M059J (cell line): ENCODE measurements around the gene FRMD4A. TPM values are rescaled to one million over a fixed set of nuclear protein-coding genes. Genes with fewer than 3 reads are reported as not detected.

Experiments
- DNase-seq: peaks from one replicate; pipeline ENCODE4 v3.0.0-alpha.2; 2012; ENCODE audit warnings: low read depth
- total RNA-seq: library from RNA; depleted of rRNA; stranded (reverse); fragments of >200 nt; shearing (Covaris generic); gene quantifications from 2 replicates; pipeline ENCODE4 v1.2.3, GENCODE V29; 2014

The FRMD4A gene
- total RNA-seq, 1 experiment from 2014 or later, result 10.8 TPM

DNA sequence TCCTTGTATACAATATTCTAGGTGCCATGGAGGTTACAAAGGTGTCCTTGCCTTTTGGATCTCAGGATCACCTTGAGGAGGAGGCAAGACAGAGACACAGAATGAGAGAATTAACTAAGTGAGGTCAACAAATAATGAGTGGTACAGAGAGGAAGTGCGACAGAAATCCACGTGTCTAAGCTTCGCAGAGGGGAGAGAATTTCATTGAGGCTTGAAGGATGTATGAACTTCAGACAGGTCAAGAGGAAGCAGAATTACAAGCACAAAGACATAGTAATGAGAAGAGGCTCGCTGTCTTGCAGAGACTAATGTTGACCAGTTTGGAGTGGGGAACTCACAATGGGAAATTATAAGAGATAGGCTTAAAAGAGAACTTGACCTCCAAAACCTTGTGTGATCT, 308.7 kb downstream of the FRMD4A start:
- no peak for DNase-seq

DNA sequence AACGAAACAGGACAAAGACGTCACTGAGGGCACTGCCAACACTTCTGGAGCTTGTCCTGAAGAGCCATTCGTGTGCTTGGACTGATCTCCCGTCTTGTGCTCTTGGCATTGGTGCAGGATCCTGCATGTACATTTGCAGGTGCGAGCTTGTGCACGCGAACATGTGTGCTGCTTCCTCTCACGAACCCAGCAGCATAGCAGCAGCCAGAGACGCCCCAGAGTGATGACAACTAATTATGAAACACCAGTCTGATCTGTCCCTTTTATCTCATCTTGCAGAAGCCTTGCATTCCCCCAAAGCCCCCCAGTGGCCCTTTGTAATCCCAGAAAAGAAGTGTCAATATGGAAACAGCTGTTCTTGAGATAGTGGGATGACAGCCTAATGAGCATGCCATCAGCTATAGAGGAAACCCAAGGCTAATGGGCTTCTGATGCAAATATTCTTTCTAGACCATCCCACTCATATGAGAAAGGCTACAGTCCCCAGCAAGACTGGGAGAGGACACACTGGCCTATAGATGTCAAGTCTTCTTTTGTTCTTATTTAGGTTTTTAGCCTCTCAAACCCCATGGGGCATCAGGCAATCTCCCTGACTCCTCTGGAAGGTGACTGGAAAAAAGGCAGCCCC, 310.6 kb downstream of the FRMD4A start:
- no peak for DNase-seq

DNA sequence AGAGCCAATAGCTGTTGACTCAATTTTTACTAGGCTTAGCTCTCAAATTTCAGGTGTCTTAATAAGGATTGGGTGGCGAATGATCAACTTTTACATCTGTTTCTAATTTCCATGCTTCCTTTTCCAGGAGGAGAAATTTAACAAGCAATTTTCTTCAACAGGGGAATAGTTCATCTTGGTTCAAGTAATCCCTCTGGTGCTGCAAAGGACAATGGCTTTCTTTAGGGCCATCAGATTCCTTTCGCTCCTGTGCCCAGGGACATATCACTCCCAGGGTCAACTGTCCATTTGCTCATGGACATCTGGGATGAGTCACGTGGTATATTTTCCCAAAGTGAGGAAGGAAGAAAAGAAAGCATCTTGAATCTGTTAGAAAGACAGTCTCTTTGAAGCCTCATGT, 313.3 kb downstream of the FRMD4A start:
- no peak for DNase-seq

DNA sequence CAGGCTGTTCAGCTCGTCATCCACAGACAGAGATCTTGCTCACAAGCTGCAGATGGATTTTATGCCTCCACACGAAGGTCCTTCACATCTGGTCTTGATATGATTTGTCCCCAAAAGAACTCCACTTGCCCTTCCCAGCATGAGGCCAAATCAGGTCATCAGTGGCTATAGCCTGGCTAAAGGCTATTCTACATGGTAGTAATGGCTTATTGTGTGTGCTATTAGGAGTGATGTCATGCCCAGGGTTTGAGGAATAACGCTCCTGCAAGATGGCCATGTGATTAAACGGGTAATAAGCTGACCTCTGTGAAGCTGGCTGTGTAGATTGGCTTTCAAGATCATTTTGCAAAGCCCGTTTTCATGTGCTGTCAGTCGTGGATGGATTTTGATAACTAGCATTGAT, 313.8 kb downstream of the FRMD4A start:
- no peak for DNase-seq

DNA sequence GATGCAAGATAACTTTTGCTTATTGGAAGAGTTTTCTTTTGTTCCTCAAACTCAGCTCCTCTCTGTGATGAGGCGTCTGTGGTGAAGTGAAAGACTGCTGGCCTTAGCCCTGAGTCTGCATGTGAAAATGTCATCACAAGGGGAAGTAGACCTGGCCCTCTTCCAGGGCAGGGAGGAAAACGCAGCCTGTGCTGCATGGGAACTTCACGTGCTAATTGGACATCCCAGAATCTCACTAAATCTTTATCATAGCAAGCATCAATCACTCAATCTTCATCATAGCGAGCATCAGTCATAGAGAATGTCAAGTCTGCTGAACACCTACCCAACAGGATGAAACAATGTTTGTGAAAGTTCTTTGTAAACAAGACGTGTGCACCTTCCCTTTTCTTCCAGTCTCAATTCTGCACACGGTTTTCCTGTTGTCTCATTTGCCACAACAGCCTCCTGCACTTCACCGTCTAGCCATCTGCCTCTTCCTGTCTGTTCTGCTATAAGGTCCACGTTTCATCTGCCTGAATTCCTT, 314.6 kb downstream of the FRMD4A start:
- no peak for DNase-seq

DNA sequence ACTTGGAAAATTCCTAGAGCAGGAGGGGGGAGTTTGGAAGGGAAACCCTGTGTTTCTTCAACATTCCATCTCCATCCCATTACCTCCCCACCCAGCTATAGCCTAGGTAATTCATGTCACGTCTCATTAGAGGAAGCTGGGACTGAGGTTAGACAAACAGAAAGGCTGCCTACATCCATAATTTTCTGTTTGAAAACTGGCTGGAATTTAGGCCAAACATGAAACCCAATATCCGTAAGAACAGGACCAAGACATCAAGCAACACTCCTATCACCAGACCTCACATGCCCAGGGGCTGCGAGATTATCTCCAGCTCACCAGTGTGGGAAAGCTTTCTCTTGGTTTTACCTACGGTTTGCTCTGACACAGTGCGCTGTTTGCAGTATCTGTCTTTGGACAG, 316.3 kb downstream of the FRMD4A start:
- DNase-seq, result no peak

DNA sequence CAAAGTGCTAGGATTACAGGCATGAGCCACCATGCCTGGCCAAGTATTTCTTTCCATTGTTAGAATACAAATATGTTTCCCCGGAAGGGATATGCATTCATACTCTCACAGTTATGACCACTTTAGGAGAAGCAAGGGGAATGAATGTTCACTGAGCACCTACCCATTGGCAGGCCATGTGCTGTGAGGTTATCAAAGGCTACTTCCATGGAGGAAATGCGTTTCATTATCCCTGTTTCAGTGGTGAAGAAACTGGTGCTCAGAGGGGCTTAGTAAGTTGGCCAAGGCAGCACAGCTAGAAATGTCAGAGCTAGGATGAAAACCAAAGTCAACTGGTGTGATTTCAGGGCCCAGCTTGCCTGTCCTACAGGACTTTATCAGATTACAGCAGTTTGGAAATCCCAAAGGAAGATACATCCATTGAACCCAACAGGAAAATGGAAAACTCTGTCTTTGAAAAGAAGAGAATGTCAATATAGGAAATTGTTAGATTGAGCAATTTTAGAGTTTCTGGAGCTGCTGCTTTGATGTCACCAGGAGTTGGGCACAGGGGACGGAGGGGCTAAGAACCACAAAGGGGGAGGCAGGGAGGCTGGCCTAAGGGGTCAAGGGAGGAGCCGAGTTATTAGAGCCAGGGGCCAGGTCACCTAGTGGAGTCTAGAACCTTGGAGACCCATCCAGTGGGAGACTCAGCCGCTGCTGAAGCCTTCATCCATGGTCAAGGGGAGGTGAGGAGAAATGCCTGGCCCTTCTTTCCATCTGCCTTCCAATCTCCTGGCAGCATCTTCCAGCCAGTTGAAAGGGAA, 319.8 kb downstream of the FRMD4A start:
- DNase-seq, result no peak

DNA sequence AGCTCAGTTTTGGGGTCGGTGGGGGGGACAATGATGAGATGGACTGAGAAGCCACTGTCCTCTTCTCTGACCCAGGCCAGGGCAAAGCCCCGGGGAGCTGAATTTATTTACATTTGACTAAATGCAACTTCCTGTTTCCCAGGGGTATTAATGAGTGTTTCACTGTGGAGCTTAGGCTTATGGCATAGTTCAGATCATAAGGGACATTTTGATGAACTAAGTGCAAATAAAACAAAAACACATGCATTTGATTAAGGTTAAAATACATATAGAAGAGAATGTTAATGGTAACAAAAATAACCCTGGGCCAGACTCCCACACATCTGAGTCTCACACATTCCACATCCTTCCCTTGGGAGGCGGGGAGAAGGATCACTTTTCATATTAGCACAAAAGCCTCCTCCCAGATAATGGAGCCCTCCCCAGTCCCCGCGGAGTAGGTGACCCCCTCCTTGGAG, 320.6 kb downstream of the FRMD4A start:
- DNase-seq, result peak; percentile 62

DNA sequence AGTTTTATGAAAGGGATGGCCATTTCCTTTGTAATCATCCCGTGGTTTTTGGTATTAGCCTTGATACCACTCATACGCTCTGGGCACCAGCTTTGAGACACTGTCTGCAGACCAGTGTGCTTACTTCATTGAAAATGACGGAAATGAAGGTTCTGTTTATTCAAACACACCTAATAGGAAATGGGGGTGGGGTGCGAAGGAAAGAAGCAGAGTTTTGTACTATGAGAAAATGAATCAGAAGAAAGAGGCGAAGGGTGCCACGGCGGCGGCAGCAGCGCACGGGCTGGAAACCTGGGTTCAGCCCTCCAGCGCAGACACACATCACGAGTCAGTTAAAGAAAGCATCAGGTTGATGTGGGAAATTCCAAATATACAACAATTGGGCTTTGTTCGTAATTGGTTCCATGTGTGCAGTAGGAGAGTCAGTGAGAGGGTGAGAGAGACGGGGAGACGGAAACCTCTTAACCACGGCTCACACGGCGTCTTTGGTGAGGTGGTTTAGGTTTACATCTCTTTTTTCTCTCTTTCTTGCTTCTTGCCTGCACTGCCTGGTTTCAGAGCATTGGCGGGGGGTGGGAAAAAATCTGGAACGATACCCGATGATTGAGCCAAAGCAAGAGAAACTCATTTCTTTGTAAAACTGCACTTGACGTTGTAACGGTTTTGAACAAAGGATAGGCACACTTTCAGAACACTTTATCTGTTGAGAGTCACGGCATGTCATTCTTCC, 321.2 kb downstream of the FRMD4A start:
- DNase-seq, result peak; percentile 79

DNA sequence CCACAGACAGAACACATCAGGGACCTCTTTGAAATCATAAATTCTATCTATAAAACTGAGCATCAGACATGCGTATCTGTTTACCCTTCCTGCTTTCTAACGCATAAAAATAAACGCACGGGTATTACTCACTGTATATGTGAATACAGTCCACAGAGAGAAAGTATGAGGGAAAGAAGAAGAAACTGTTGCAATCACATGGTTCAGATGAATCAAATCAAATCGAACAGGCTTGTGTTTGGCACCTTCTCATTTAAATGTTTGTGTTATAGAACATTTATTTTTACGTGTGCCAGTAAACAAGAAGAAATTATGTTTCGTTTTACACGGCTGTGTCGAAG, 322.0 kb downstream of the FRMD4A start:
- no peak for DNase-seq

DNA sequence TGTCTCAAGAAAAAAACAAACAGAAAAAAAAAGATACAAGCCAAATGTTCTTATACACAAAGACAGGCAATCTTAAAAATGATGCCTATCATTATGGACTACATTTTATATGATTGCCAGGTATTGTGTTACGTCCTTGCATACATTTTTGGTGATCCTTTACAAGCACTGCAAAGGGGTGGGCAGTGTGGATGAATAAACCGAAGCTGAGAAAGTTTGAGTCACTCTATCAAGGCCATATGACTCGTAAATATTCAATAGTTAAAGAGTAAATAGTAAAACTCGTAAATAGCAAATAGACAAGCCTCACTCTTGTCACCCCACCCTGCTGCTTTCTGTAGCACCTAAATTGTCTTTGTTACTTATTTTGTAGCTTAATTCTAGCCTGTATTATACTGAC, 326.2 kb downstream of the FRMD4A start:
- DNase-seq, result no peak

DNA sequence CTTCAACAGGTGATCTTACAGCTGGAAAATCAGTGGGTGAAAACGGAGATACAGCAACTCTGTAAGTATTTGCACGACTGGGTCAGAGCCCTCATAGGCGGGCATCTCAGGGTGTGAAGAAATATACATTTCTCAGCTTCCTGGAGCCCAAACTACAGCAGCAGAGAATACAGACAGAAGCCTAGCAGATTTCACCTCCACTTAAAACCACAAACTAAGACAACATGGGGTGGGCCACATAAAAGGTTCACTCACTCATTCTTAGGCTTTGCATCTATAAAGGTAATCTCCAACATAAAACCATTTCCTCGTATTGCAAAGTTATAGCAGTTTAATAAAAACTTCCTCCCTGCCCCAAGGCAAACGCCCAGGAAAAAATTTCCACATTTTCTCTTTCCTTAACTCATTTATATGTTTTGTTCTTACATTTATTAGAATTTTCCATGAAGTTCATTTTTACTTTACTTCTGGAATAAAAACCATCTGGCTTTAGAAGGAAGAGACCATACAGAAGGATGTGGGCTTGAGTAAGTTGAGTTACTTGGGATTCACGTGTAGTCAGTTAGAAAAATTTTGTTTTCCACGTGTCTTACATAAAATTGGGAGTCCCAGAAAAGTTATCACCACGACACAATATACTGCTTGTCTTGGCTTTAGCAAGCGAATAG, 327.1 kb downstream of the FRMD4A start:
- no peak for DNase-seq

DNA sequence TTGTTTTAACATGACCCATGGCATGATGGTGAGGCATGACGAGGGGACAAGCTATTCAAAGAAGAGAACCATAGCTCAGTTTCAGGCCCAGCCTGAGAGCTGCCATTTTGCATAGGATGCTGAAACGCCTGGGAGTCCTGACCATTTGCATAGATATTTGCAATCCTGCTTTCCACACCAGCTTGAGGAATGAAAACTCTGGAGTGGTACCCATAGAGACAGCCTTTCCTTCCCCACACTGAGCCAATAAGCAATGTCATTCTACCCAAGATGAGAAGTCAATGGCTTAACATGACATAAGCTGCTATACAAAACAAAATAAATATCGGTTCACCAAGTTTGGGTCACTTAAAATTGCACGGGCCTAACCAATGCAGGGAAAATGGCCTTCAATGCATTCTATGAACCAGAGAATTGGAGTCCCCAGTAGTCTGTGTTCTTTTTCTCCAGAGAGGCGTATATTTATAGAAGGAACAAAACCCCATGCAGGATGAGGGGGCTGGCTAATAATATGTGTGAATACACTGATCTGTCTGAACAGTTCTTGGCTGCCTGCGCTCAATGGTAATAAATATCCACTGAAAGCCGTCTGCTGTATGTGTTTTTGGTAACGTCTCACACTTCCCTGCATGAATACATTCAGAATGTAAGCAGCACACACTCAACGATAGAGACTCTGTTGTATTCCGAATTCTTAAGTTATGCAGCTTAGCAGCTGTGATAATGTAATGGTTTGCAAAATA, 329.3 kb downstream of the FRMD4A start:
- no peak for DNase-seq

DNA sequence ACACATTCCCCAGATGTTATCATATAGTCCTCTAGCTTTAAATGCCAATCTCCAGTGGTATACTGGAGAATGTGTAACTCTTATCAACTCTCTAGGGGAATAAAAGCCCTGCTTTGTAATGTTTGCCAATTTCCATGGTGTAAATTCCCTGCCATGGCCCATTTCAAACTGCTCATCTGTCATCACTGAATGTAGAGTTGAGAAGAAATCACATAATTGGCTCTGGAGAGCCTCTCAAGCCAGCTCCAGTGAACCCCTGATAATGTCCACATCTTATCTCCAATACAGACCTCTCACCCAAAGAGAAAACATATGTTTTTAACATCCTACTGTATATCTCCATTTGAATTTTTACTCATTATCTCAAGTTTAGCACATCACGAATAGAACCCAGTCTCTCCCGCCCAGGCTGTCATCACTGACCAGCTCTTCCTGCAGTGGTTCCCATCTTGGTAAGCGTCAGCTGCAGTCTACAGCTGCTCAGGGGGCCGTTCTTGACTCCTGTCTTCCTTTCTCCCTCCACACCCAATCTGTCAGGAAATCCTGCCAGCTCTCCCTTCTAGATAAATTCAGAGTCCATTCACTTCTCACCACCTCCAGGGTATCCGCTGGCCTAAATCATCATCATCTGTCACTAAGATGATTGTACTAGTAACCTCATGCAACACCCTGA, 332.4 kb downstream of the FRMD4A start:
- DNase-seq, result no peak

DNA sequence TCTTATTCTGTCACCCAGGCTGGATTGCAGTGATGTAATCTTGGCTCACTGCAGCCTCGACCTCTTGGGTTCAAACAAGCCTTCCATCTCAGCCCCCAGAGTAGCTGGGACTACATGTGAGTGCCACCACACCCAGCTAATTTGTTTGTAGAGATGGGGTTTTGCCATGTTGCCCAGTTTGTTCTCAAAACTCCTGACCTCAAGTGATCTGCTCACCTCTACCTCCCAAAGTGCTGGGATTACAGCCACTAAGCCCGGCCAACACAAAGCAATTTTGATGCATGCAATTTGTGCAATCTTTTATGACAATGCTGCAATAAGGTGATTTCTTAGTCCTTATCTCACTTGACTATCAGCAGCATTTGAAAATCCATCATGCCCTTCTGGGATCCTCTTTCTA, 333.1 kb downstream of the FRMD4A start:
- DNase-seq, result no peak

DNA sequence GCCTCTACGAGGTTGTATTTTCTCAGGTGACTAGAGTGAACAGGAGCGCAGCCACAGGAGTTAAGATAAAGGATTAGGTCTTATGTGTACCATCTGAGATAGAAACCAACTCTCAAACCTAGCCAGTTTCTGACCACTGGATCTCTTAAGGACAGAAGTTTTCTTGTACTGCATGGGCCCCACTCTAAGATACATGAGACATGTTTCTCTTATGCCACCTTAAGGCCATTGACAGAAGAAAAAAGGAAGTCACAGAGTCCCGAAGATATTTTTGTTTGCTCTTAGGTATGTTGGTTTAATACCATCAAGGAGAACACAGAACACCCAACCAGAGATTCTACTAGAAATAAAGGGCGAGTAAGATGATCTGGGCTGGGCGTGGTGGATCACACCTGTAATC, 335.8 kb downstream of the FRMD4A start:
- no peak for DNase-seq

DNA sequence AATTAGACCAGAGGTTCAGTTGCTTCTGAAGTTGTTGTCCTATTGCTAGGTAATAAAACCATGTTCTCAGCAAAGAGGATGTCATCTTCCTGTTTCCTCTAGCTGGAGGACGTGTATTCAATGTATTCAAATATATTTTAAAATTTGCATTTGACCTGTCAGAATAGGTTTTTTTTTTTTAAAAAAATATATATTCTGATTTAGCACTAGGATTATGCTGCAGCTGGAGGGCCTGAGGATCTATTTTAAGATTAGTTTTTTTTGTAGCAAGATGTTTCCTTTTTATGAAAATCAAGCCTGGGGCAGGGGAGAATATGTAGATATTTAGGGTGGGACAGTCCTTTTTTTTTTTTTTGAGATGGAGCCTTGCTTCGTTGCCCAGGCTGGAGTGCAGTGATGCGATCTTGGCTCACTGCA, 337.0 kb downstream of the FRMD4A start:
- no peak for DNase-seq

DNA sequence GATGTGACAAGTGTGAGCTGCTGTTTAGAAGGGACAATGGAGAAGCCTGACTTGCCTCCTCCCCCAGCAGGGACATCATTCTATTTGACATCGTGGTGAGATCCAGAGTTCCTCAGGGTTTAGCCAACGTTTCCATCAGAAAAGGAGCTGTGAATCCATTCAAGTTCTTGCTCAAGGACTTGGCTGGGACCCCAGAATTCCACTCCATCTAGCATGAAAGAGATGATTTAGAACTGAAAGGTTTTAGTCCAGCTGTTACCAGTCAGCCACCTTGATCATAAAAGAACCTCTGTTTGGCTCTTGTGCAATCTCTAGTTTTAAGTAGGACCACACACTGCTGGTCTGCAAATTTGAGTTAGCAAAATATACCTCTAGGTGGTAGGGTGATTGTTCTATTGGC, 337.6 kb downstream of the FRMD4A start:
- peak; percentile 47 for DNase-seq

DNA sequence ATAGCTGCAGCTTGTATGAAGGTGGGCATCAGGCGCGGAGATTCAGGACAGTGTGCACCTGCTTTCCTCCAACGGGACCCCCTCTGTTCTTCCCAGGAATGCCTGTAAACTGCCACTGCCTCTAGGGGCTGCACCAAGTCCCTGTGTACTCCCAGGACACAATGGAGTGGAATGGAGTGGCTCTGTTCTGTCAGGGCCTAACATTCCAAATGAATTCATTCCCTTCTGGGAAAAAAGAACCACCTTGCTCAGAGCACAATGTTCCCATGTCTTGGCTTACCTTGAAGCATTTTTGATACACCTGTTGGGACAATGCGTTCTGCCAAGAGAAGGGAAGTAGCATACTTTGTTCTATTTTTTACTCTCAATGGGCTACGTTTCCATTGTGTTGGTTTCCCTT, 339.4 kb downstream of the FRMD4A start:
- no peak for DNase-seq

DNA sequence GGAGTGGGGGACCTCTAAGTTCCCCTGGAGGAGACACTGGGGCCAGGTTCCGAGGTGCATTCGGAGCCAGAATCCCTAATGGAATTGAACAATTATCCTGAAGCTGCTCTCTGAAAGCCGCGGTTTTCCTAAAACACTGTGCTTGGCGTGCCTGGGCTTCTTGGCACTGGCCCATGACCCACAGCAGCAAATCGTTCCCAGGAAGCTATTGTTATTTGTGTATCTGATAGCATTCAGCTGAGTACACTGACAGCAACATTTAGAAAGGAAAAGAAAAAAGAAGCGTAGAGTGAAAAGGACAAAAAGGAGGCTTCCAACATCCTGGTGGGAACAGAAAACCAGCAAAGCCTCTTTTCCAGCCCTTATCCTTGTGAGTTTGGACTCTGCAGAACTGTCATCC, 339.8 kb downstream of the FRMD4A start:
- DNase-seq, result peak; percentile 72

DNA sequence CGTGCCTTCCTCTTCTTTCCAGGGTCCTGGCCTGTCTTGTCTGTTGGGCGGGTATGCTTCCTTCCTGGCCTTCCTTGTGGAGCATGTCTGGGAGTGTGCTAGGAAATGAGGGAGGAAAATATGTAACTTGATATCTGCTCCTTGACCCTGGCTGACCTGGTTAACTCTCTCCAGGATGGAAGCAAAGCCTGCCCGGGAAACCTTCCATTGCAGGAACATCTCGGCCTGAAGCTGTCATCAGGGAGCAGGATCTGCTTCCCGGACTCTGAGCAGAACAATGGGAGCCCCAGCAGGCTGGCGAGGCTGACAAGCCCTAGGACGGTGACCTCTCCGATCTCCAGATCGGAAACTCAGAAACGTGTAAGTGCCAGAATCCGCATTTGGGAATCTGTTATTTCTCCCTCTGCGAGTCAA, 340.3 kb downstream of the FRMD4A start:
- DNase-seq, result peak; percentile 51
